ENCODE results near the gene CFAP97D2.

GRCh38 chr13:114237415-114238112 lies 58.5 kb downstream of the CFAP97D2 start:
- TF ChIP-seq POLR2A (IDR thresholded peaks at IDR 0.05) (no peak), CTCF (IDR thresholded peaks at IDR 0.05 in 8 of 11, conservative IDR thresholded peaks at IDR 0.05 in 3 of 11) (no peak)
